VCaP (cell line): Measurements from ENCODE around the gene CLEC19A.

Experiments
- H3K27ac ChIP-seq: fragments of 450-650 bp; 2 replicates; pipeline ENCODE4 v1.5.1; 2017
- CTCF ChIP-seq: fragments of 450-650 bp; conservative IDR thresholded peaks from 2 replicates; pipeline ENCODE4 v1.5.1; 2017; ENCODE audit warnings: mild to moderate bottlenecking, moderate library complexity

CLEC19A gene

GRCh38 chr16:19266774-19267173 is 18.8 kb upstream of the CLEC19A start:
- H3K27ac ChIP-seq: no peak overlapping the region
- TF ChIP-seq CTCF: no peak

GRCh38 chr16:19269098-19269497 is 16.4 kb upstream of the CLEC19A start:
- TF ChIP-seq CTCF: no peak
- H3K27ac ChIP-seq: no peak overlapping the region

GRCh38 chr16:19274165-19274797 is 11.2 kb upstream of the CLEC19A start:
- no peak for TF ChIP-seq CTCF
- no peak overlapping the region for H3K27ac ChIP-seq

- H3K27ac ChIP-seq: no peak overlapping the region
- TF ChIP-seq CTCF: no peak
Measured at GRCh38 chr16:19278403-19278802, 7.1 kb upstream of the CLEC19A start.

- no peak overlapping the region for H3K27ac ChIP-seq
- no peak for TF ChIP-seq CTCF
Measured at GRCh38 chr16:19281246-19281645, 4.3 kb upstream of the CLEC19A start.

- H3K27ac ChIP-seq: no peak overlapping the region
- TF ChIP-seq CTCF: no peak
Measured at GRCh38 chr16:19282101-19282500, 3.4 kb upstream of the CLEC19A start.

- TF ChIP-seq CTCF: no peak
- no peak overlapping the region for H3K27ac ChIP-seq
Measured at GRCh38 chr16:19283637-19284036, 1.9 kb upstream of the CLEC19A start.

- H3K27ac ChIP-seq: no peak overlapping the region
- TF ChIP-seq CTCF: no peak
Measured at GRCh38 chr16:19284207-19284606, 1.3 kb upstream of the CLEC19A start.
